Measurements from ENCODE around the gene MEX3D.

DNA sequence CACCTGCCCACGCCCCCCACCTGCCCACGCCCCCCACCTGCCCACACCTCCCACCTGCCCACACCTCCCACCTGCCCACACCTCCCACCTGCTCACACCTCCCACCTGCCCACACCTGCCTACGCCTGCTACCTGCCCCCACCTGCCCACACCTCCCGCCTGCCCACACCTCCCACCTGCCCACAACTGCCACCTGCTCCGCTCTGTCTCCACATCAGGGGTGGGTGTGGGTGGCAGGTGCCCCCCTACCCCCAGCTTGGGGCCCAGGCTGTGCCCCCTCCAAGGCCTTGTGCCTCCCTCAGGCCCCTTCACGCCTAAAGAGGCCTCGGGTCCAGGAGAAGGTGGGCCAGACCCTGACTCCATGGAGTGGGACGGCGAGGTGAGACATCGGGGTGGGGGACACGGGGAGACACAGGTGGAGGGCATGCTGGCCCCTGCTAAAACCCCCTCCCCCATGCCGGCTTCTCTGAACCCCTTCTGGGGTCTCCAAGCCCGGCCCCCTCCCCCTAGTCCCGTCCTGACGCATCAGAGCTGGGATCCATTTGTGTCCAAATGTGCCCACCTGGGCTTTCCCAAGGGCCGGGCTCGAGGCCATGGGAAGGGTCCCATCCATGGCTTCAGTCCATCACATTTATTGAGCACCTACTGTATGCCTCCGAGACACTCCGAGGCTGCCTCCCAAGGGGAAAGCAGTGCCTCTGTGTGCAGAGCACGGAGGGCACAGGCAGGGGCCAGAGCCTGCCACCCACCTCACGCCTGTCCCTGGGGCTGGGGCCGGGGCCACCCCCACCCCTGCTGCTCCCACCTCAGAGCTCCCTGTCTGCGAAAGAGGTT, 39.3 kb downstream of the MEX3D start:
- TF ChIP-seq, protein P1, sequence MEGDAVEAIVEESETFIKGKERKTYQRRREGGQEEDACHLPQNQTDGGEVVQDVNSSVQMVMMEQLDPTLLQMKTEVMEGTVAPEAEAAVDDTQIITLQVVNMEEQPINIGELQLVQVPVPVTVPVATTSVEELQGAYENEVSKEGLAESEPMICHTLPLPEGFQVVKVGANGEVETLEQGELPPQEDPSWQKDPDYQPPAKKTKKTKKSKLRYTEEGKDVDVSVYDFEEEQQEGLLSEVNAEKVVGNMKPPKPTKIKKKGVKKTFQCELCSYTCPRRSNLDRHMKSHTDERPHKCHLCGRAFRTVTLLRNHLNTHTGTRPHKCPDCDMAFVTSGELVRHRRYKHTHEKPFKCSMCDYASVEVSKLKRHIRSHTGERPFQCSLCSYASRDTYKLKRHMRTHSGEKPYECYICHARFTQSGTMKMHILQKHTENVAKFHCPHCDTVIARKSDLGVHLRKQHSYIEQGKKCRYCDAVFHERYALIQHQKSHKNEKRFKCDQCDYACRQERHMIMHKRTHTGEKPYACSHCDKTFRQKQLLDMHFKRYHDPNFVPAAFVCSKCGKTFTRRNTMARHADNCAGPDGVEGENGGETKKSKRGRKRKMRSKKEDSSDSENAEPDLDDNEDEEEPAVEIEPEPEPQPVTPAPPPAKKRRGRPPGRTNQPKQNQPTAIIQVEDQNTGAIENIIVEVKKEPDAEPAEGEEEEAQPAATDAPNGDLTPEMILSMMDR (IDR thresholded peaks at IDR 0.05): no peak
- TF ChIP-seq POLR2A (IDR thresholded peaks at IDR 0.05): no peak
